HepG2 (cell line): ENCODE data around the gene NR1I2. TPM values are rescaled to one million over a fixed set of nuclear protein-coding genes. Genes with fewer than 3 reads are reported as not detected.

Source experiments
- GATA4 ChIP-seq: sonication (generic); IDR thresholded peaks from 2 replicates; pipeline ENCODE4 v1.6.1; 2016; ENCODE audit warnings: antibody characterized with exemption, low read depth, borderline replicate concordance
- HOXA3 ChIP-seq: sonication (generic); formaldehyde crosslinking; IDR thresholded peaks from 2 replicates; pipeline ENCODE4 v1.5.0; 2020; ENCODE audit warnings: missing genetic modification reagents
- JDP2 ChIP-seq: sonication (generic); formaldehyde crosslinking; IDR thresholded peaks from 2 replicates; pipeline ENCODE4 v1.8.1; 2022; ENCODE audit warnings: missing genetic modification reagents, borderline replicate concordance
- MAFF ChIP-seq: IDR thresholded peaks from 2 replicates; pipeline ENCODE4 v1.6.1; 2011; ENCODE audit warnings: low read depth, low read length, improper control_type of control experiment
- MAFK ChIP-seq, 2 experiments: IDR thresholded peaks in 1 of 2; conservative IDR thresholded peaks in 1 of 2; 2 replicates each; pipeline ENCODE4 v1.6.1; 2011; ENCODE audit warnings: improper control_type of control experiment in 2 of 2, low read length in 2 of 2
- MBD4 ChIP-seq: IDR thresholded peaks from 2 replicates; pipeline ENCODE4 v1.6.1; 2012; ENCODE audit warnings: low read length, inconsistent platforms, borderline replicate concordance
- MEF2D ChIP-seq: sonication (generic); formaldehyde crosslinking; IDR thresholded peaks from 2 replicates; pipeline ENCODE4 v1.5.1; 2020; ENCODE audit warnings: mild to moderate bottlenecking, missing genetic modification reagents
- NCOA2 ChIP-seq: sonication (generic); formaldehyde crosslinking; IDR thresholded peaks from 2 replicates; pipeline ENCODE4 v1.8.0; 2022; ENCODE audit warnings: inconsistent platforms
- POLR2A ChIP-seq, 2 experiments: IDR thresholded peaks; 2 replicates each; pipeline ENCODE4 v1.6.1; 2011; ENCODE audit warnings: low read depth in 2 of 2, low read length in 2 of 2, mild to moderate bottlenecking in 1 of 2, moderate library complexity in 1 of 2; ENCODE audit not compliant: insufficient read depth in 1 of 2
- PRDM10 ChIP-seq: sonication (generic); formaldehyde crosslinking; IDR thresholded peaks from 2 replicates; pipeline ENCODE4 v1.4.0; 2020; ENCODE audit warnings: low read depth, missing genetic modification reagents
- RBAK ChIP-seq: sonication (generic); formaldehyde crosslinking; IDR thresholded peaks from 2 replicates; pipeline ENCODE4 v1.5.1; 2020; ENCODE audit warnings: mild to moderate bottlenecking, missing genetic modification reagents
- ZBTB25 ChIP-seq: IDR thresholded peaks from 2 replicates; pipeline ENCODE4 v1.6.1; 2018; ENCODE audit warnings: missing genetic modification reagents
- ZFP36 ChIP-seq: fragments of 150-350 bp; IDR thresholded peaks from 2 replicates; pipeline ENCODE4 v1.6.1; 2018; ENCODE audit warnings: borderline replicate concordance, low read length, low read depth; ENCODE audit not compliant: partially characterized antibody
- ZNF326 ChIP-seq: sonication (generic); formaldehyde crosslinking; IDR thresholded peaks from 2 replicates; pipeline ENCODE4 v1.4.0; 2020; ENCODE audit warnings: missing genetic modification reagents, borderline replicate concordance
- ZNF333 ChIP-seq: sonication (generic); formaldehyde crosslinking; IDR thresholded peaks from 2 replicates; pipeline ENCODE4 v1.4.0; 2020; ENCODE audit warnings: mild to moderate bottlenecking, missing genetic modification reagents, borderline replicate concordance
- ZNF572 ChIP-seq: sonication (generic); formaldehyde crosslinking; IDR thresholded peaks from 2 replicates; pipeline ENCODE4 v1.5.1; 2020; ENCODE audit warnings: mild to moderate bottlenecking, missing genetic modification reagents
- polyA plus RNA-seq, 8 experiments: library from polyadenylated mRNA; depleted of rRNA in 3 of 8; stranded (reverse) in 7 of 8; unstranded in 1 of 8; fragments of >200 nt; fragmentation: Illumina TruSeq in 4 of 8; extraction: Trizol in 4 of 8; gene quantifications; 2 replicates each; pipeline versions ENCODE4 v1.2.1 to v1.2.3, GENCODE V29; 2011 to 2016; ENCODE audit warnings: low read depth in 4 of 8, missing spikeins in 1 of 8, mixed read lengths in 1 of 8; ENCODE audit not compliant: insufficient read depth in 1 of 8
- total RNA-seq, 5 experiments: library from RNA; depleted of rRNA; stranded (reverse); fragments of >200 nt; fragmentation: Illumina TruSeq; extraction: Trizol; gene quantifications; 2 replicates each; pipeline ENCODE4 v1.2.3, GENCODE V29; 2016; ENCODE audit warnings: low read depth in 1 of 5
- TF ChIP-seq, protein P1 (sequence below): IDR thresholded peaks from 2 replicates; pipeline ENCODE4 v1.6.1; 2016; ENCODE audit warnings: mild to moderate bottlenecking
- TF ChIP-seq, protein P2 (sequence below): sonication (generic); formaldehyde crosslinking; IDR thresholded peaks from 2 replicates; pipeline ENCODE4 v1.8.0; 2023; ENCODE audit warnings: mild to moderate bottlenecking, missing genetic modification reagents
- TF ChIP-seq, protein P3 (sequence below): IDR thresholded peaks from 2 replicates; pipeline ENCODE4 v1.6.1; 2012; ENCODE audit warnings: inconsistent platforms
- TF ChIP-seq, protein P4 (sequence below): sonication (generic); formaldehyde crosslinking; conservative IDR thresholded peaks from 2 replicates; pipeline ENCODE4 v1.4.0; 2020; ENCODE audit warnings: mild to moderate bottlenecking, missing genetic modification reagents, moderate library complexity

Gene NR1I2
- total and polyA plus RNA-seq, 2 of the 13 experiments (the other 11 are each of a cell fraction or from before 2014, with no cell fraction given) = 8.8 to 13.4 TPM

GRCh38 chr3:119795849-119796248 lies 13.9 kb downstream of the NR1I2 start (continued):
- TF ChIP-seq PRDM10 (CRISPR knock-in tag) = no peak
- TF ChIP-seq MBD4 = no peak
- 0 out of 2 replicates have a peak, but pooled peaks have one; percentile 23 for TF ChIP-seq MEF2D (CRISPR knock-in tag)
- peak; percentile 22; the same call in 1 of the 2 replicates for TF ChIP-seq HOXA3 (CRISPR knock-in tag)
- TF ChIP-seq ZBTB25 = no peak
- TF ChIP-seq, protein P1, sequence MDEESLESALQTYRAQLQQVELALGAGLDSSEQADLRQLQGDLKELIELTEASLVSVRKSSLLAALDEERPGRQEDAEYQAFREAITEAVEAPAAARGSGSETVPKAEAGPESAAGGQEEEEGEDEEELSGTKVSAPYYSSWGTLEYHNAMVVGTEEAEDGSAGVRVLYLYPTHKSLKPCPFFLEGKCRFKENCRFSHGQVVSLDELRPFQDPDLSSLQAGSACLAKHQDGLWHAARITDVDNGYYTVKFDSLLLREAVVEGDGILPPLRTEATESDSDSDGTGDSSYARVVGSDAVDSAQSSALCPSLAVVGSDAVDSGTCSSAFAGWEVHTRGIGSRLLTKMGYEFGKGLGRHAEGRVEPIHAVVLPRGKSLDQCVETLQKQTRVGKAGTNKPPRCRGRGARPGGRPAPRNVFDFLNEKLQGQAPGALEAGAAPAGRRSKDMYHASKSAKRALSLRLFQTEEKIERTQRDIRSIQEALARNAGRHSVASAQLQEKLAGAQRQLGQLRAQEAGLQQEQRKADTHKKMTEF (CRISPR knock-in tag) = no peak
- TF ChIP-seq NCOA2 (CRISPR knock-in tag) = peak; percentile 39; the same call in 1 of the 2 replicates
- TF ChIP-seq MAFF = no peak
- 0 out of 4 replicates have a peak, but pooled peaks of 1 of the 2 experiments have one; percentile 42 for TF ChIP-seq POLR2A (IDR thresholded peaks at IDR 0.05; ENCODE audit: insufficient read depth in 1 of 2, low read depth in 2 of 2, low read length in 2 of 2)
- no peak for TF ChIP-seq JDP2
- no peak for TF ChIP-seq ZNF572 (CRISPR knock-in tag)
- TF ChIP-seq, protein P2, sequence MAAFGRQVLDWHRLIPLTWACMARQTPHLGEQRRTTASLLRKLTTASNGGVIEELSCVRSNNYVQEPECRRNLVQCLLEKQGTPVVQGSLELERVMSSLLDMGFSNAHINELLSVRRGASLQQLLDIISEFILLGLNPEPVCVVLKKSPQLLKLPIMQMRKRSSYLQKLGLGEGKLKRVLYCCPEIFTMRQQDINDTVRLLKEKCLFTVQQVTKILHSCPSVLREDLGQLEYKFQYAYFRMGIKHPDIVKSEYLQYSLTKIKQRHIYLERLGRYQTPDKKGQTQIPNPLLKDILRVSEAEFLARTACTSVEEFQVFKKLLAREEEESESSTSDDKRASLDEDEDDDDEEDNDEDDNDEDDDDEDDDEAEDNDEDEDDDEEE (CRISPR knock-in tag) = no peak
- TF ChIP-seq RBAK = no peak
- no peak for TF ChIP-seq MAFK (conservative IDR thresholded peaks at IDR 0.05 in 1 of 2, IDR thresholded peaks at IDR 0.05 in 1 of 2; ENCODE audit: low read length in 2 of 2)
- no peak for TF ChIP-seq GATA4
- TF ChIP-seq, protein P3, sequence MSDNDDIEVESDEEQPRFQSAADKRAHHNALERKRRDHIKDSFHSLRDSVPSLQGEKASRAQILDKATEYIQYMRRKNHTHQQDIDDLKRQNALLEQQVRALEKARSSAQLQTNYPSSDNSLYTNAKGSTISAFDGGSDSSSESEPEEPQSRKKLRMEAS = 0 out of 2 replicates have a peak, but pooled peaks have one; percentile 14
- TF ChIP-seq ZFP36 = no peak
- TF ChIP-seq ZNF326 (CRISPR knock-in tag) = no peak
- no peak for TF ChIP-seq ZNF333 (CRISPR knock-in tag)
- TF ChIP-seq, protein P4, sequence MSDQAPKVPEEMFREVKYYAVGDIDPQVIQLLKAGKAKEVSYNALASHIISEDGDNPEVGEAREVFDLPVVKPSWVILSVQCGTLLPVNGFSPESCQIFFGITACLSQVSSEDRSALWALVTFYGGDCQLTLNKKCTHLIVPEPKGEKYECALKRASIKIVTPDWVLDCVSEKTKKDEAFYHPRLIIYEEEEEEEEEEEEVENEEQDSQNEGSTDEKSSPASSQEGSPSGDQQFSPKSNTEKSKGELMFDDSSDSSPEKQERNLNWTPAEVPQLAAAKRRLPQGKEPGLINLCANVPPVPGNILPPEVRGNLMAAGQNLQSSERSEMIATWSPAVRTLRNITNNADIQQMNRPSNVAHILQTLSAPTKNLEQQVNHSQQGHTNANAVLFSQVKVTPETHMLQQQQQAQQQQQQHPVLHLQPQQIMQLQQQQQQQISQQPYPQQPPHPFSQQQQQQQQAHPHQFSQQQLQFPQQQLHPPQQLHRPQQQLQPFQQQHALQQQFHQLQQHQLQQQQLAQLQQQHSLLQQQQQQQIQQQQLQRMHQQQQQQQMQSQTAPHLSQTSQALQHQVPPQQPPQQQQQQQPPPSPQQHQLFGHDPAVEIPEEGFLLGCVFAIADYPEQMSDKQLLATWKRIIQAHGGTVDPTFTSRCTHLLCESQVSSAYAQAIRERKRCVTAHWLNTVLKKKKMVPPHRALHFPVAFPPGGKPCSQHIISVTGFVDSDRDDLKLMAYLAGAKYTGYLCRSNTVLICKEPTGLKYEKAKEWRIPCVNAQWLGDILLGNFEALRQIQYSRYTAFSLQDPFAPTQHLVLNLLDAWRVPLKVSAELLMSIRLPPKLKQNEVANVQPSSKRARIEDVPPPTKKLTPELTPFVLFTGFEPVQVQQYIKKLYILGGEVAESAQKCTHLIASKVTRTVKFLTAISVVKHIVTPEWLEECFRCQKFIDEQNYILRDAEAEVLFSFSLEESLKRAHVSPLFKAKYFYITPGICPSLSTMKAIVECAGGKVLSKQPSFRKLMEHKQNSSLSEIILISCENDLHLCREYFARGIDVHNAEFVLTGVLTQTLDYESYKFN (CRISPR knock-in tag) = peak; percentile 84
